ENCODE results near the gene RCCD1. TPM values are rescaled to one million over a fixed set of nuclear protein-coding genes. Genes with fewer than 3 reads are reported as not detected.

Gene RCCD1
- total RNA-seq, 1 experiment from 2014 or later = 26.1 TPM

- TF ChIP-seq ZBTB43 (CRISPR knock-in tag; IDR thresholded peaks at IDR 0.05) = no peak
- no peak for TF ChIP-seq MYBL2 (CRISPR knock-in tag; IDR thresholded peaks at IDR 0.05)
- TF ChIP-seq ZBTB21 (CRISPR knock-in tag; IDR thresholded peaks at IDR 0.05; ENCODE audit: borderline replicate concordance) = no peak
- TF ChIP-seq, protein P1, sequence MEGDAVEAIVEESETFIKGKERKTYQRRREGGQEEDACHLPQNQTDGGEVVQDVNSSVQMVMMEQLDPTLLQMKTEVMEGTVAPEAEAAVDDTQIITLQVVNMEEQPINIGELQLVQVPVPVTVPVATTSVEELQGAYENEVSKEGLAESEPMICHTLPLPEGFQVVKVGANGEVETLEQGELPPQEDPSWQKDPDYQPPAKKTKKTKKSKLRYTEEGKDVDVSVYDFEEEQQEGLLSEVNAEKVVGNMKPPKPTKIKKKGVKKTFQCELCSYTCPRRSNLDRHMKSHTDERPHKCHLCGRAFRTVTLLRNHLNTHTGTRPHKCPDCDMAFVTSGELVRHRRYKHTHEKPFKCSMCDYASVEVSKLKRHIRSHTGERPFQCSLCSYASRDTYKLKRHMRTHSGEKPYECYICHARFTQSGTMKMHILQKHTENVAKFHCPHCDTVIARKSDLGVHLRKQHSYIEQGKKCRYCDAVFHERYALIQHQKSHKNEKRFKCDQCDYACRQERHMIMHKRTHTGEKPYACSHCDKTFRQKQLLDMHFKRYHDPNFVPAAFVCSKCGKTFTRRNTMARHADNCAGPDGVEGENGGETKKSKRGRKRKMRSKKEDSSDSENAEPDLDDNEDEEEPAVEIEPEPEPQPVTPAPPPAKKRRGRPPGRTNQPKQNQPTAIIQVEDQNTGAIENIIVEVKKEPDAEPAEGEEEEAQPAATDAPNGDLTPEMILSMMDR (IDR thresholded peaks at IDR 0.05) = no peak
Observed at GRCh38 chr15:90948506-90948905, 6.2 kb upstream of the RCCD1 start (continued).

- Mint-ChIP-seq H3K27me3 (ENCODE audit: low read depth) (no peaks in the 10 kb centered on the region), H3K27ac (no peak overlapping the region), H3K9me3 (no peaks in the 10 kb centered on the region), H3K4me1 (no peaks in the 10 kb centered on the region), H3K36me3 (peaks cover 59% of the 10 kb centered on the region), H3K4me3 (no peak overlapping the region)
- DNase-seq (ENCODE audit: low spot score) = no peak
- no peak for ATAC-seq
- ChIA-PET POLR2A (no interaction called here), CTCF (interaction anchor here (2.0 to 2.2 kb wide), 2 partner anchors 15 to 83 kb away, joined by 6 to 10 read pairs; partner anchors contain the start of gene UNC45A)
- TF ChIP-seq ATF3 (CRISPR knock-in tag; conservative IDR thresholded peaks at IDR 0.05) = no peak
- TF ChIP-seq SP1 (CRISPR knock-in tag; conservative IDR thresholded peaks at IDR 0.05) = no peak
- TF ChIP-seq ZNF219 (CRISPR knock-in tag; IDR thresholded peaks at IDR 0.05; ENCODE audit: borderline replicate concordance) = no peak
- TF ChIP-seq GRHL2 (CRISPR knock-in tag; IDR thresholded peaks at IDR 0.05; ENCODE audit: insufficient replicate concordance, severe bottlenecking) = no peak
Observed at GRCh38 chr15:90949979-90950675, 4.6 kb upstream of the RCCD1 start.

- Mint-ChIP-seq H3K4me3 (no peak overlapping the region), H3K27me3 (ENCODE audit: low read depth) (no peaks in the 10 kb centered on the region), H3K36me3 (peaks cover 56% of the 10 kb centered on the region), H3K4me1 (peaks cover 2% of the 10 kb centered on the region), H3K27ac (no peak overlapping the region), H3K9me3 (no peaks in the 10 kb centered on the region)
- ChIA-PET POLR2A (no interaction called here), CTCF (interaction anchor here (2.0 kb wide), 1 partner anchor 16 kb away, joined by 6 read pairs; the partner anchor contains the start of gene UNC45A)
- ATAC-seq = no peak
- DNase-seq (ENCODE audit: low spot score) = no peak
- TF ChIP-seq, protein P2, sequence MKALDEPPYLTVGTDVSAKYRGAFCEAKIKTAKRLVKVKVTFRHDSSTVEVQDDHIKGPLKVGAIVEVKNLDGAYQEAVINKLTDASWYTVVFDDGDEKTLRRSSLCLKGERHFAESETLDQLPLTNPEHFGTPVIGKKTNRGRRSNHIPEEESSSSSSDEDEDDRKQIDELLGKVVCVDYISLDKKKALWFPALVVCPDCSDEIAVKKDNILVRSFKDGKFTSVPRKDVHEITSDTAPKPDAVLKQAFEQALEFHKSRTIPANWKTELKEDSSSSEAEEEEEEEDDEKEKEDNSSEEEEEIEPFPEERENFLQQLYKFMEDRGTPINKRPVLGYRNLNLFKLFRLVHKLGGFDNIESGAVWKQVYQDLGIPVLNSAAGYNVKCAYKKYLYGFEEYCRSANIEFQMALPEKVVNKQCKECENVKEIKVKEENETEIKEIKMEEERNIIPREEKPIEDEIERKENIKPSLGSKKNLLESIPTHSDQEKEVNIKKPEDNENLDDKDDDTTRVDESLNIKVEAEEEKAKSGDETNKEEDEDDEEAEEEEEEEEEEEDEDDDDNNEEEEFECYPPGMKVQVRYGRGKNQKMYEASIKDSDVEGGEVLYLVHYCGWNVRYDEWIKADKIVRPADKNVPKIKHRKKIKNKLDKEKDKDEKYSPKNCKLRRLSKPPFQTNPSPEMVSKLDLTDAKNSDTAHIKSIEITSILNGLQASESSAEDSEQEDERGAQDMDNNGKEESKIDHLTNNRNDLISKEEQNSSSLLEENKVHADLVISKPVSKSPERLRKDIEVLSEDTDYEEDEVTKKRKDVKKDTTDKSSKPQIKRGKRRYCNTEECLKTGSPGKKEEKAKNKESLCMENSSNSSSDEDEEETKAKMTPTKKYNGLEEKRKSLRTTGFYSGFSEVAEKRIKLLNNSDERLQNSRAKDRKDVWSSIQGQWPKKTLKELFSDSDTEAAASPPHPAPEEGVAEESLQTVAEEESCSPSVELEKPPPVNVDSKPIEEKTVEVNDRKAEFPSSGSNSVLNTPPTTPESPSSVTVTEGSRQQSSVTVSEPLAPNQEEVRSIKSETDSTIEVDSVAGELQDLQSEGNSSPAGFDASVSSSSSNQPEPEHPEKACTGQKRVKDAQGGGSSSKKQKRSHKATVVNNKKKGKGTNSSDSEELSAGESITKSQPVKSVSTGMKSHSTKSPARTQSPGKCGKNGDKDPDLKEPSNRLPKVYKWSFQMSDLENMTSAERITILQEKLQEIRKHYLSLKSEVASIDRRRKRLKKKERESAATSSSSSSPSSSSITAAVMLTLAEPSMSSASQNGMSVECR (CRISPR knock-in tag; IDR thresholded peaks at IDR 0.05; ENCODE audit: borderline replicate concordance) = no peak
- TF ChIP-seq ZNF232 (CRISPR knock-in tag; IDR thresholded peaks at IDR 0.05) (no peak), JAZF1 (CRISPR knock-in tag; IDR thresholded peaks at IDR 0.05) (no peak), NFATC4 (CRISPR knock-in tag; IDR thresholded peaks at IDR 0.05) (no peak), ELF4 (CRISPR knock-in tag; IDR thresholded peaks at IDR 0.05; ENCODE audit: low read depth) (no peak), FOXJ3 (CRISPR knock-in tag; IDR thresholded peaks at IDR 0.05; ENCODE audit: borderline replicate concordance) (no peak), IRF2 (CRISPR knock-in tag; IDR thresholded peaks at IDR 0.05; ENCODE audit: borderline replicate concordance, low read depth) (no peak), ZMAT4 (CRISPR knock-in tag; IDR thresholded peaks at IDR 0.05) (no peak), TP53 (CRISPR knock-in tag; IDR thresholded peaks at IDR 0.05) (no peak)
- TF ChIP-seq, protein P3, sequence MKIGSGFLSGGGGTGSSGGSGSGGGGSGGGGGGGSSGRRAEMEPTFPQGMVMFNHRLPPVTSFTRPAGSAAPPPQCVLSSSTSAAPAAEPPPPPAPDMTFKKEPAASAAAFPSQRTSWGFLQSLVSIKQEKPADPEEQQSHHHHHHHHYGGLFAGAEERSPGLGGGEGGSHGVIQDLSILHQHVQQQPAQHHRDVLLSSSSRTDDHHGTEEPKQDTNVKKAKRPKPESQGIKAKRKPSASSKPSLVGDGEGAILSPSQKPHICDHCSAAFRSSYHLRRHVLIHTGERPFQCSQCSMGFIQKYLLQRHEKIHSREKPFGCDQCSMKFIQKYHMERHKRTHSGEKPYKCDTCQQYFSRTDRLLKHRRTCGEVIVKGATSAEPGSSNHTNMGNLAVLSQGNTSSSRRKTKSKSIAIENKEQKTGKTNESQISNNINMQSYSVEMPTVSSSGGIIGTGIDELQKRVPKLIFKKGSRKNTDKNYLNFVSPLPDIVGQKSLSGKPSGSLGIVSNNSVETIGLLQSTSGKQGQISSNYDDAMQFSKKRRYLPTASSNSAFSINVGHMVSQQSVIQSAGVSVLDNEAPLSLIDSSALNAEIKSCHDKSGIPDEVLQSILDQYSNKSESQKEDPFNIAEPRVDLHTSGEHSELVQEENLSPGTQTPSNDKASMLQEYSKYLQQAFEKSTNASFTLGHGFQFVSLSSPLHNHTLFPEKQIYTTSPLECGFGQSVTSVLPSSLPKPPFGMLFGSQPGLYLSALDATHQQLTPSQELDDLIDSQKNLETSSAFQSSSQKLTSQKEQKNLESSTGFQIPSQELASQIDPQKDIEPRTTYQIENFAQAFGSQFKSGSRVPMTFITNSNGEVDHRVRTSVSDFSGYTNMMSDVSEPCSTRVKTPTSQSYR (CRISPR knock-in tag; IDR thresholded peaks at IDR 0.05) = no peak
- TF ChIP-seq, protein P4, sequence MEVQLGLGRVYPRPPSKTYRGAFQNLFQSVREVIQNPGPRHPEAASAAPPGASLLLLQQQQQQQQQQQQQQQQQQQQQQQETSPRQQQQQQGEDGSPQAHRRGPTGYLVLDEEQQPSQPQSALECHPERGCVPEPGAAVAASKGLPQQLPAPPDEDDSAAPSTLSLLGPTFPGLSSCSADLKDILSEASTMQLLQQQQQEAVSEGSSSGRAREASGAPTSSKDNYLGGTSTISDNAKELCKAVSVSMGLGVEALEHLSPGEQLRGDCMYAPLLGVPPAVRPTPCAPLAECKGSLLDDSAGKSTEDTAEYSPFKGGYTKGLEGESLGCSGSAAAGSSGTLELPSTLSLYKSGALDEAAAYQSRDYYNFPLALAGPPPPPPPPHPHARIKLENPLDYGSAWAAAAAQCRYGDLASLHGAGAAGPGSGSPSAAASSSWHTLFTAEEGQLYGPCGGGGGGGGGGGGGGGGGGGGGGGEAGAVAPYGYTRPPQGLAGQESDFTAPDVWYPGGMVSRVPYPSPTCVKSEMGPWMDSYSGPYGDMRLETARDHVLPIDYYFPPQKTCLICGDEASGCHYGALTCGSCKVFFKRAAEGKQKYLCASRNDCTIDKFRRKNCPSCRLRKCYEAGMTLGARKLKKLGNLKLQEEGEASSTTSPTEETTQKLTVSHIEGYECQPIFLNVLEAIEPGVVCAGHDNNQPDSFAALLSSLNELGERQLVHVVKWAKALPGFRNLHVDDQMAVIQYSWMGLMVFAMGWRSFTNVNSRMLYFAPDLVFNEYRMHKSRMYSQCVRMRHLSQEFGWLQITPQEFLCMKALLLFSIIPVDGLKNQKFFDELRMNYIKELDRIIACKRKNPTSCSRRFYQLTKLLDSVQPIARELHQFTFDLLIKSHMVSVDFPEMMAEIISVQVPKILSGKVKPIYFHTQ (CRISPR knock-in tag; IDR thresholded peaks at IDR 0.05) = no peak
Observed at GRCh38 chr15:90950676-90951075, 4.0 kb upstream of the RCCD1 start.

Measured in WTC11 (cell line).